ENCODE results near the gene PAPLN. TPM values are rescaled to one million over a fixed set of nuclear protein-coding genes. Genes with fewer than 3 reads are reported as not detected.

The PAPLN gene
- total RNA-seq, 1 experiment from 2014 or later = 22.2 TPM

- no peaks in the 10 kb centered on the region for H3K4me1 ChIP-seq (ENCODE audit: control insufficient read depth, insufficient read depth, low read length)
- no peak overlapping the region for H3K4me3 ChIP-seq (ENCODE audit: low read depth in 2 of 2, low read length in 2 of 2)
- ATAC-seq (no peak), DNase-seq (ENCODE audit: low read depth, low spot score) (no peak)
- BruUV-seq (replicated peaks) = no TSS peak
- TF ChIP-seq TCF7L2 (IDR thresholded peaks at IDR 0.05; ENCODE audit: low read depth, low read length) (no peak), REST (IDR thresholded peaks at IDR 0.05; ENCODE audit: insufficient read depth in 1 of 2, low read depth in 2 of 2, low read length in 1 of 2) (no peak), POLR2AphosphoS5 (IDR thresholded peaks at IDR 0.05; ENCODE audit: low read depth, low read length) (no peak), CTCF (IDR thresholded peaks at IDR 0.05) (no peak), SIN3A (IDR thresholded peaks at IDR 0.05; ENCODE audit: borderline replicate concordance, insufficient read depth, low read depth, low read length) (no peak)
- no peaks in the 10 kb centered on the region for H3K9me3 ChIP-seq (ENCODE audit: control insufficient read depth, insufficient read depth, low read depth, low read length)
- no peaks in the 10 kb centered on the region for H3K36me3 ChIP-seq (ENCODE audit: control insufficient read depth, insufficient read depth, low read length)
- ChIA-PET CTCF (no interaction called here), POLR2A (no interaction called here)
- H3K27ac ChIP-seq (ENCODE audit: low read length) = no peak overlapping the region
- in situ Hi-C loops (cut with HindIII; ENCODE audit: low pct_unique_long_range_greater_than_20kb, low sequenced_read_pairs) (no loop called here), intact Hi-C loops (cut with micrococcal nuclease; ENCODE audit: unreplicated experiment) (no loop called here)
- no peaks in the 10 kb centered on the region for H3K27me3 ChIP-seq (ENCODE audit: control insufficient read depth, insufficient read depth, low read length)
These were observed 17.7 kb downstream of the PAPLN start for GRCh38 chr14:73255005-73255400.

GRCh38 chr14:73255693-73256225 lies 18.5 kb downstream of the PAPLN start:
- intact Hi-C loops (cut with micrococcal nuclease; ENCODE audit: unreplicated experiment) = no loop called here
- BruUV-seq (replicated peaks) = no TSS peak
- Histone ChIP-seq H3K4me3 (ENCODE audit: low read depth in 2 of 2, low read length in 2 of 2) (no peak overlapping the region), H3K4me1 (ENCODE audit: control insufficient read depth, insufficient read depth, low read length) (no peaks in the 10 kb centered on the region), H3K9me3 (ENCODE audit: control insufficient read depth, insufficient read depth, low read depth, low read length) (no peaks in the 10 kb centered on the region), H3K27me3 (ENCODE audit: control insufficient read depth, insufficient read depth, low read length) (no peaks in the 10 kb centered on the region), H3K36me3 (ENCODE audit: control insufficient read depth, insufficient read depth, low read length) (no peaks in the 10 kb centered on the region), H3K27ac (ENCODE audit: low read length) (no peak overlapping the region)
- in situ Hi-C loops (cut with HindIII; ENCODE audit: low pct_unique_long_range_greater_than_20kb, low sequenced_read_pairs) = no loop called here
- CTCF ChIA-PET = no interaction called here
- DNase-seq (ENCODE audit: low read depth, low spot score) (no peak), ATAC-seq (no peak)
- TF ChIP-seq POLR2AphosphoS5 (IDR thresholded peaks at IDR 0.05; ENCODE audit: low read depth, low read length) = no peak
- no peak for TF ChIP-seq TCF7L2 (IDR thresholded peaks at IDR 0.05; ENCODE audit: low read depth, low read length)
- no peak for TF ChIP-seq SIN3A (IDR thresholded peaks at IDR 0.05; ENCODE audit: borderline replicate concordance, insufficient read depth, low read depth, low read length)
- TF ChIP-seq REST (IDR thresholded peaks at IDR 0.05; ENCODE audit: insufficient read depth in 1 of 2, low read depth in 2 of 2, low read length in 1 of 2) = no peak
- POLR2A ChIA-PET = no interaction called here
